HG03045 (cell line): ENCODE data around the gene ARHGAP32.
"Not testable (repeated sequence)": the region's sequence is repeated elsewhere in the genome, so short reads cannot be mapped to it uniquely, and the experiment has no call there.

Experiments
- ATAC-seq: cut with Tn5 transposase; IDR thresholded peaks from one replicate; pipeline ENCODE4 v1.9.1; 2021; ENCODE audit warnings: mild to moderate bottlenecking, moderate library complexity; ENCODE audit not compliant: unreplicated experiment

Gene ARHGAP32

GRCh38 chr11:128936606-128937251 lies 255.4 kb downstream of the ARHGAP32 start:
- ATAC-seq: no peak

GRCh38 chr11:128934926-128935325 lies 257.2 kb downstream of the ARHGAP32 start:
- ATAC-seq: no peak

- ATAC-seq: no peak
Observed at GRCh38 chr11:128934351-128934750, 257.8 kb downstream of the ARHGAP32 start.

- ATAC-seq: no peak
Observed at GRCh38 chr11:128933481-128934178, 258.5 kb downstream of the ARHGAP32 start.

GRCh38 chr11:128931668-128932067 lies 260.5 kb downstream of the ARHGAP32 start:
- no peak for ATAC-seq

GRCh38 chr11:128931066-128931465 lies 261.1 kb downstream of the ARHGAP32 start:
- no peak for ATAC-seq

- ATAC-seq: no peak
Observed at GRCh38 chr11:128929991-128930390, 262.1 kb downstream of the ARHGAP32 start.

GRCh38 chr11:128929468-128929867 lies 262.7 kb downstream of the ARHGAP32 start:
- no peak for ATAC-seq

- ATAC-seq: peak; percentile 94
Observed at GRCh38 chr11:128928400-128928799, 263.7 kb downstream of the ARHGAP32 start.

- no peak for ATAC-seq
Observed at GRCh38 chr11:128927683-128928336, 264.3 kb downstream of the ARHGAP32 start.

- ATAC-seq: no peak
Observed at GRCh38 chr11:128927108-128927461, 265.0 kb downstream of the ARHGAP32 start.

- no peak for ATAC-seq
Observed at GRCh38 chr11:128926437-128927107, 265.6 kb downstream of the ARHGAP32 start.

GRCh38 chr11:128926000-128926399 lies 266.1 kb downstream of the ARHGAP32 start:
- no peak for ATAC-seq

- ATAC-seq: no peak
Observed at GRCh38 chr11:128925250-128925600, 266.9 kb downstream of the ARHGAP32 start.

- no peak for ATAC-seq
Observed at GRCh38 chr11:128924510-128925249, 267.4 kb downstream of the ARHGAP32 start.

- ATAC-seq: no peak
Observed at GRCh38 chr11:128924104-128924503, 268.0 kb downstream of the ARHGAP32 start.

- no peak for ATAC-seq
Observed at GRCh38 chr11:128921793-128922192, 270.3 kb downstream of the ARHGAP32 start.

- no peak for ATAC-seq
Observed at GRCh38 chr11:128920666-128921065, 271.5 kb downstream of the ARHGAP32 start.

GRCh38 chr11:128919635-128920034 lies 272.5 kb downstream of the ARHGAP32 start:
- ATAC-seq: not testable (repeated sequence)

GRCh38 chr11:128919216-128919615 lies 272.9 kb downstream of the ARHGAP32 start:
- no peak for ATAC-seq

GRCh38 chr11:128917144-128917724 lies 274.9 kb downstream of the ARHGAP32 start:
- ATAC-seq: no peak
